ENCODE data around the gene DSEL.

Gene DSEL

GRCh38 chr18:67500522-67501205 is 15.9 kb downstream of the DSEL start:
- no peak for DNase-seq

- DNase-seq = no peak
Measured at GRCh38 chr18:67496469-67496868, 20.1 kb downstream of the DSEL start.

GRCh38 chr18:67486534-67486933 is 30.0 kb downstream of the DSEL start:
- no peak for DNase-seq

GRCh38 chr18:67485655-67486054 is 30.9 kb downstream of the DSEL start:
- DNase-seq = no peak

GRCh38 chr18:67484458-67484857 is 32.1 kb downstream of the DSEL start:
- DNase-seq = no peak

GRCh38 chr18:67483952-67484351 is 32.6 kb downstream of the DSEL start:
- no peak for DNase-seq

GRCh38 chr18:67483237-67483636 is 33.3 kb downstream of the DSEL start:
- no peak for DNase-seq

GRCh38 chr18:67478249-67478648 is 38.3 kb downstream of the DSEL start:
- DNase-seq = no peak

GRCh38 chr18:67477522-67477921 is 39.0 kb downstream of the DSEL start:
- no peak for DNase-seq

GRCh38 chr18:67476585-67476984 is 39.9 kb downstream of the DSEL start:
- DNase-seq = no peak

- no peak for DNase-seq
Measured at GRCh38 chr18:67475673-67476072, 40.8 kb downstream of the DSEL start.

GRCh38 chr18:67468038-67468437 is 48.5 kb downstream of the DSEL start:
- no peak for DNase-seq

- DNase-seq = no peak
Measured at GRCh38 chr18:67467188-67467587, 49.3 kb downstream of the DSEL start.

- DNase-seq = no peak
Measured at GRCh38 chr18:67464499-67464898, 52.0 kb downstream of the DSEL start.

- DNase-seq = no peak
Measured at GRCh38 chr18:67463829-67464228, 52.7 kb downstream of the DSEL start.

- DNase-seq = no peak
Measured at GRCh38 chr18:67456711-67457110, 59.8 kb downstream of the DSEL start.
